ENCODE data around the gene CNNM4.

The CNNM4 gene

GRCh38 chr2:96839293-96839874 is 78.7 kb downstream of the CNNM4 start:
- no peak for ATAC-seq
- no peak for TF ChIP-seq ZFP30 (CRISPR knock-in tag; IDR thresholded peaks at IDR 0.05)
- TF ChIP-seq ZC3H10 (CRISPR knock-in tag; IDR thresholded peaks at IDR 0.05), result no peak

- TF ChIP-seq ZNF565 (CRISPR knock-in tag; conservative IDR thresholded peaks at IDR 0.05; ENCODE audit: low read depth), result no peak
- no peak for TF ChIP-seq CREB5 (CRISPR knock-in tag; IDR thresholded peaks at IDR 0.05; ENCODE audit: low read depth)
- TF ChIP-seq BACH2 (CRISPR knock-in tag; IDR thresholded peaks at IDR 0.05; ENCODE audit: borderline replicate concordance), result no peak
- TF ChIP-seq ISL1 (CRISPR knock-in tag; IDR thresholded peaks at IDR 0.05), result no peak
- no peak for TF ChIP-seq SNAI2 (CRISPR knock-in tag; IDR thresholded peaks at IDR 0.05)
- TF ChIP-seq GLIS3 (CRISPR knock-in tag; IDR thresholded peaks at IDR 0.05), result no peak
- no peak for TF ChIP-seq PATZ1 (CRISPR knock-in tag; IDR thresholded peaks at IDR 0.05; ENCODE audit: borderline replicate concordance)
- TF ChIP-seq RARB (CRISPR knock-in tag; IDR thresholded peaks at IDR 0.05), result no peak
- no peak for TF ChIP-seq ESRRG (CRISPR knock-in tag; IDR thresholded peaks at IDR 0.05)
- TF ChIP-seq PPARA (CRISPR knock-in tag; IDR thresholded peaks at IDR 0.05; ENCODE audit: borderline replicate concordance), result no peak
- TF ChIP-seq ZFP3 (CRISPR knock-in tag; IDR thresholded peaks at IDR 0.05), result no peak
- TF ChIP-seq TSHZ2 (CRISPR knock-in tag; IDR thresholded peaks at IDR 0.05), result no peak
- TF ChIP-seq POU6F1 (CRISPR knock-in tag; IDR thresholded peaks at IDR 0.05; ENCODE audit: borderline replicate concordance, low read depth), result no peak
- TF ChIP-seq ARNTL (CRISPR knock-in tag; IDR thresholded peaks at IDR 0.05; ENCODE audit: borderline replicate concordance, low read depth), result no peak
- no peak for ATAC-seq
Measured at GRCh38 chr2:96839875-96840850, 79.5 kb downstream of the CNNM4 start.

GRCh38 chr2:96841701-96842495 is 81.2 kb downstream of the CNNM4 start:
- no peak for TF ChIP-seq TOX (CRISPR knock-in tag; IDR thresholded peaks at IDR 0.05; ENCODE audit: borderline replicate concordance)
- no peak for TF ChIP-seq ZFP30 (CRISPR knock-in tag; IDR thresholded peaks at IDR 0.05)
- TF ChIP-seq TSHZ2 (CRISPR knock-in tag; IDR thresholded peaks at IDR 0.05), result no peak
- no peak for TF ChIP-seq SNAI2 (CRISPR knock-in tag; IDR thresholded peaks at IDR 0.05)
- TF ChIP-seq PATZ1 (CRISPR knock-in tag; IDR thresholded peaks at IDR 0.05; ENCODE audit: borderline replicate concordance), result no peak
- no peak for TF ChIP-seq ZFP3 (CRISPR knock-in tag; IDR thresholded peaks at IDR 0.05)
- no peak; the same call in 2 of the 3 replicates for ATAC-seq

Measured in SK-N-SH treated with all-trans-retinoic acid at 6 μM for 48 hours (cell line).